SIG-M5 treated with dmso at 0.1 percent for 504 hours (cell line): Measurements from ENCODE around the gene MAML3.

Experiments used
- DNase-seq: peaks from one replicate; lab custom pipeline; 2025; ENCODE audit not compliant: unreplicated experiment; lab: John Stamatoyannopoulos, UW

Gene MAML3

GRCh38 chr4:140047786-140048185 is 106.2 kb downstream of the MAML3 start:
- no peak for DNase-seq

DNA sequence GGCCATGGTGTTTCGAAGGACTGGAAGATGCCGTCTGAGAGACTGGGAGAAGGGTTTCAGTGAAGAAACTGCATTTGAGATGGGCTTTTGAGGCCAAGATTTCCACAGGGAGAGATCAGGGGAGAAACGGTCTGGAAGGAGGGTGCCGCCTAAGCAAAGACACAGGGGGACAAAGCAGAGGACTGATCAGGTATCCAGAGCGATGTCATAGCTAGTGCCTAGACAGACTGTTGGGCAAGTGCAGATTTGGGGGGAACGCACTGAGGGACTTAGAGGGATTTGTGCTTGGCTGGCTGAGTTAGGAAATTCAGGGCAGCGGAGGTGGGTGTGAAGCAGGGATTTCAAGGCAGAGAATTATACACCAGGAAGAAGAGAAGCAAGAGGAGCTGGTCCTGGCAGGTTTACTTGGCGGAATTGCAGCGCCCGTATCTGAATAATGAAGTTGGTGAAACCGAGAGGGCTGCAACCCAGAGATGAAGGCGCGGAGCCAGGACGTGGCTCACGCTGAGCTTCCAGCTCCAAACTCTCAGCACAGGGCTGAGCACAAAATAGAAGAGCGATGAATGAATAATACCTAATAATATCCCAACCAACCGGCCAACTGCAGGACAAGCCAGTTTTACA is 106.9 kb downstream of the MAML3 start:
- DNase-seq = no peak

DNA sequence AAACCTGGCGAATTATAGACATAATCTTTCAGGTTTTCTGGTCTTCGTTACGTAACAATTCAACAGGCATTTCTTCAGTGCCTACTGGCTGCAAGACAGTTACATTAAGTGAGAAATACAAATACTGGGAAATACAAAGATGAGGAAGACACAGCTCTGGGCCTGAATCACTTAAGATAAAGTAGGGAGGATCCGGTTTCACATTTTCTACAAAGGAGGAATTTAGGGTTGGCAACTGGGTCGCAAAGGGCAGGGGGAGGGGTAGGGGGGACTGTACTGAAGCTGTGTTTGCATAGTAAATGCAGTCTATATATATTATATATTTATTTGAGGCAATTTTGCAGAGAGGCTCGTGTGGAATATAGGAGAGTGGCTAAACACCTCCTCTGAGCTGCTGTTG is 107.4 kb downstream of the MAML3 start:
- DNase-seq = peak; percentile 36

GRCh38 chr4:140046016-140046415 is 108.0 kb downstream of the MAML3 start:
- DNase-seq = no peak

DNA sequence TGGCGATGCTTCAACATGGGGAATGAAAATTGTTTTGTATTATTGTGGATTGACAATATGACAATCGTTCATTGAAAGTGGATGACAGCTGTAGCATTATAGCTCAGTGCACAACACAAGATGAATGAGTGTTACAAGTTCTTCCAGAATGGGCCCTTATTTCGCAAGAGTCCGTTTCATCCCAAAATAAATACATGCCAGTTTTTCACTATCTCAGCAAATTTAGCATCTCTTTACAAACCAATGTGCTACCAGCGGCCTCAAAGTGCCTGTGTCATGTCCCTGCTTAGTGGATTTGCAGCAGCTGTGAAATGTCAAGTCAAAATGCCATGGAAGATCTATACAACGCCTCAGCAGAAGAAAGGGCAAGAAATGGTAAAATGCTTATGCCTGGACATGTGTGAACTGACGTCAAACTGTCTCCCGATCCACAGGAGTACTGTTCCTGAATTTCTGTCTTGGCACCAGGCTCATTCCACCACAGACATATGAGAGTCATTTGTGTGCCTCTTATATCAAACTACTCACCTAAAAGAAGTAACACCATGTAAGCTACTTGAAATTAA is 109.6 kb downstream of the MAML3 start:
- no peak for DNase-seq

DNA sequence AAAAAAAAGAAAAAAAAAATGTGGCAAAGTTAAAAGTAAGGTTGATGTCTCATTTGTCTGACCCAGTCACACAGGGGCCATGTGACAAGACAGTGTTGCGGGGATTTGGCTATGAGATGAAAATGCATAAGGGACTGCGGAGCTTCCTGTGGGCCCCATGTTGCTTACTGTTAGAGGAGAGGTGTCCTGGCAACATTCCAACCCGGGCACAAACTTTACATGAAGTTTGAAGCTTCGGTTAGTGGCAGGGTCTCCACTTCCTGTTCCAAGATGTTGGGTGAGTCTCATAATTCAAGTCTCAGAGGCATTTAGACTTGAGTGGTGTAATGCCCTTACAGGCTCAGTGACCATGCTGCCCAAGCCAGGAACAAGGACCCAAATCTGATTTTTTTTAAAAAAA is 111.3 kb downstream of the MAML3 start:
- no peak for DNase-seq

GRCh38 chr4:140038031-140038533 is 115.9 kb downstream of the MAML3 start:
- DNase-seq = no peak

GRCh38 chr4:140037353-140038030 is 116.5 kb downstream of the MAML3 start:
- peak; percentile 60 for DNase-seq

DNA sequence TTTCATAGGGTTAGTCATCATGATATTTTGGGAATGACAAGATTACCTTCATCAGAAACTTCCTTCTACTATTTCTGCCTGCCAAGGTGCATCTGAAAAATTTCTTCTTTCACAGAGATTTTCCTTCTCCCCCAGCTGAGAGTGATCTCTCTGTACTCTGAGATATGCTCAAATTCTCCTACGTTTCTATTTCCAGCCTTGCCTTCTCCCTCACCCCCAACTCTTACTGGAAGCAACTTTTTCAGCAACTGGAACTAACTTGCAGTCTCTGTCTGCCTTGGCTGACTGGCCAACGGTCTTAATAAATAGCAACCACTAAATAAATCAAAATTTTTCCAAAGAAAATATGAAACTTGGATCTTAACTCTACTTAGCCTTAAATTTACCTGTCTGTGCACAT is 122.3 kb downstream of the MAML3 start:
- DNase-seq = no peak

- no peak for DNase-seq
These were observed 122.9 kb downstream of the MAML3 start for GRCh38 chr4:140031061-140031460.

DNA sequence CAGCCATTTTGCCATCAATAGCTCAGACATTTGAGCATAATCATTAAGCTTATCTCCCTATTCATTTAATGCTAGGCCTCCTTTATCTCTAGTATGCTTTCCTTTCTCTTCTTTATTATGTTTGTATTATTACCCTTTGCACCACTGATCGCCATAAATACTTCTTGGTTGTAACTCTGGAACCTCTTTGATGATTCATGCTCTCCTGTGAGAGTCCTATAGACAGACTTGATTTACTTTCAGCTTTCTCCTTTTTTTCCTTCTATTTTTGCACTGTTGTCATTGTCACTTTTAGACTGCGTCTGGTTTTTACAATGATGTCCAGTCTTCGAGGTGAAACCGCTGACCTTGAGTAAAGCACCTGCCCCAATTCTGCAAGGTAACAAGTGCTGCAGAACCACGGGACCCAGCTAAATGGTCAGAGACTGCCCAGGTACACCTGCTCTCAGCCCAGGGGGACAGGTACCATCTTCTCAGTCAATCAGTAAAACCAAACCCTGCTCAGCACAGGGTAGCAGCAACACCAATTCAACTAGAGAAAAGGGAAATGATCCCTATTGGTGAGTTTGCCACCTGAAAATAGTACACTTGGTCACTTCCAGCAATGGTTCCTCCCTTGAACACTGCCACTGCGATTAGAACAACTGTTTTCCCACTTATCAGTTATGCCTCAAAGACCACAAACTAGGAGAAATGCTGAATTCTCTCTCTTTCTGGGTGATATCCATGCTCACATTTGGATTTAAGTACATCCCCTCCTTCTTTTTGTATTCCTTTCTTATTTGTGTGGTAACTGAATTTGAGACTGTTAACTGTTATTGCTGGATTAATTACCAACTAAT is 125.1 kb downstream of the MAML3 start:
- DNase-seq = no peak

- no peak for DNase-seq
These were observed 125.9 kb downstream of the MAML3 start for GRCh38 chr4:140028101-140028500.

DNA sequence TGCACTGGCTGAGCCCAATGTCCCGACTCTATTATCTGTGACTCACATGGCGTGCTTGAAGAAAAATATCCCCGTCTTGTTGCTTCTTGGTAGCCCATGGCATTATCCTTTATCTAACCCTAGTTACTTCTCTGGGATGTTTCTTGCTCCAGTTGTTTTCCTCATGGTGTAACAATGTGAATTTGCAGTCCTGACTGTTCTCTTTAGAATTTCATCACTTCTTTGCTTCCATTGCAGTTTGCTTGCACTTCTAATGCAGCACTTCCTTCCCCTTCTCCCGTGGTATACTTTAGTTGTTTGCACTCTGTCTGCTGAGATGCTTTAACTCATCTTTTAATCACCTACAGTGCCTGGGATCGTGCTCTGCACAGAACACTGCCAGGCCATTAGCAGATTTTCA is 126.9 kb downstream of the MAML3 start:
- no peak for DNase-seq

DNA sequence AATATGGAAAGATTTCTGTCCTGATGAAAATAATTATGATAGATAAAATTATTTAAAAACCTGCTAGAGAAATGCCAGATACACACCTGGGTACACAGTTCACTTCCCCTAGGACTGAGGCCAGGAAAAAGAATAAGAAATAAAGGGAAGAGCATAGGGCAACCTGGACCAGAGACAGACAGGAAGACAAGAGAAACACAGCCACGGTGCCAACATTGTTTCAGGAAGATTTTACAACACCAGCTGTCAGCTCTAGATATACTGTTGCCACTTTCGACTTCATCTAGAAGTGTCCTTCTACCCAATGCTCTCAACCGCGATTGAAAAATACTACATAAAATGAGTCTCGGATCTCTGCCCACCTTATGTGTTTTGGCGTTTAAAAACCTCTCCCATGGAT is 128.5 kb downstream of the MAML3 start:
- no peak for DNase-seq

DNA sequence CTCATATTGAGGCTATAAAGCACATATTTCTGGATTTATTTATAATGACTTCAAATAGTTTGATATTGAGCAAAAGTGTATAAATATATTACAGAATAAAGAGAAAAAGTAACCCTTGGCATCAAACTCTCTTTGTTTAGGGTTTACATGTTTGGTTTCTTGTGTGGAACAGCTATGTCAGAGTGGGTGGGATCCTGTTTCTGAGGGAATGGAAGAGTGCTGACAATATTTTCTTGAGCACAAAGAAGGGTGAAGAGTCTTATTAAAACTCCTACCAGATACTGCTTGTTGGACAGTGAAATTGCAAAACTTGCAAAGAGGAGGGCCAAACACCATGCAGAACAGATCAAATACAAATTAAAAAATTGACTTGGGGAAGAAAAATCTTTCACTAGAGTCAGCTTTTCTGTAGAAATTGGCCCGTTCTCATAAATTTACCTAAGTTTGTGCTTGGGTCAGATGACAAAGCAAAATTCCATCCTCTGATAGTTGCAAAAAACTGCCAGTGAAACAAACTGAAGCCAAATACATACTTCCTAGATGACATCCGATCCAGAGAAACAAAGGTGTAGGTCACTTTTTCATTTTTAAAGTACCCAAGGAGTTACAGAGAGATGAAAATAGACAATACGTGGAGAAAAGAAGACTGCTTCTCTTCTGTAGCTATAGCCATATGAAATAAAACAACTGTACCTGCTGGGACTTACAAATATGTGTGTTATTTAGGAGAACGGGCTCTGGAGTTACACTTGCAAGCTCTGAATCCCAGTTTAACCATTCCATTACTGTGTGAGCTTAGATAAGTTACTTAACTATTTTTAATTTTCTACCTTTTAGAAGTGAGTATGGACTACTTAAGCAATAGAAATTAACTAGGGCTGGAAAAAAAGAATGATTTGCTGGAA is 133.3 kb downstream of the MAML3 start:
- no peak for DNase-seq

GRCh38 chr4:140019619-140020347 is 134.2 kb downstream of the MAML3 start:
- DNase-seq = no peak

GRCh38 chr4:140018931-140019618 is 134.9 kb downstream of the MAML3 start:
- no peak for DNase-seq

DNA sequence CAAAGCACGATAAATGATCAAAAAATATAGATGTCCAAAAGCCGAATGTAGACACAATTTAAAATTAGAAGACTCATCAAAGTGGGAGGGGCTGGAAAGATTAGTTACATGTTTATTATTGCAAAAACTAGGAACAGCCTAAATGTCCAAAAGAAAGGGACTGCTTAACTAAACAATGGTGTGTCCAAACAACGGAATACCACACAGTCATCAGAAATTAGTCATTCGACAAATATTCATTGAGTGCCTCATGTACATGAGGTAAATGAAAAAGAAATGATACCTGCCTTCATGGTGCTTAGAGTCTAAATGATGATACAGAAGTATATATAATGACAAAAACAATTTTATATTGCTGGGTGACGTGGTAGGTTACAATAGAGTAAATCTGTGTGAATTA is 139.7 kb downstream of the MAML3 start:
- no peak for DNase-seq
